Endodermal cell (in vitro differentiated cells): ENCODE measurements around the gene NHERF1. TPM values are rescaled to one million over a fixed set of nuclear protein-coding genes. Genes with fewer than 3 reads are reported as not detected.

ENCODE experiments used
- DNase-seq: peaks from one replicate; pipeline ENCODE4 v3.0.0-alpha.2; 2017
- H3K27ac ChIP-seq: 2 replicates; pipeline ENCODE4 v1.5.1; 2013; ENCODE audit warnings: mild to moderate bottlenecking, low read depth, low read length, moderate library complexity
- H3K27me3 ChIP-seq: 2 replicates; pipeline ENCODE4 v1.6.1; 2013; ENCODE audit warnings: mild to moderate bottlenecking, low read length, moderate library complexity; ENCODE audit not compliant: insufficient read depth, control insufficient read depth, poor library complexity, severe bottlenecking
- H3K36me3 ChIP-seq: 2 replicates; pipeline ENCODE4 v1.7.0; 2013; ENCODE audit warnings: mild to moderate bottlenecking, low read length, moderate library complexity; ENCODE audit not compliant: control insufficient read depth, insufficient read depth
- H3K4me1 ChIP-seq: one replicate; pipeline ENCODE4 v1.7.0; 2013; ENCODE audit warnings: low read length; ENCODE audit not compliant: control insufficient read depth, insufficient read depth
- H3K4me3 ChIP-seq: 2 replicates; pipeline ENCODE4 v1.5.1; 2013; ENCODE audit warnings: mild to moderate bottlenecking, low read length, moderate library complexity
- H3K9ac ChIP-seq: 2 replicates; pipeline ENCODE4 v1.6.1; 2013; ENCODE audit warnings: mild to moderate bottlenecking, low read length, moderate library complexity; ENCODE audit not compliant: poor library complexity, severe bottlenecking; ENCODE audit errors: extremely low read depth
- H3K9me3 ChIP-seq: 2 replicates; pipeline ENCODE4 v1.6.1; 2013; ENCODE audit warnings: mild to moderate bottlenecking, low read length, moderate library complexity; ENCODE audit not compliant: control insufficient read depth
- H3K27ac Mint-ChIP-seq: 2 replicates; pipeline ENCODE4 v1.8.0; 2020; ENCODE audit warnings: mixed read lengths
- H3K27me3 Mint-ChIP-seq: 2 replicates; pipeline ENCODE4 v1.8.0; 2021; ENCODE audit warnings: mild to moderate bottlenecking, mixed read lengths; ENCODE audit not compliant: insufficient read depth
- H3K36me3 Mint-ChIP-seq: 2 replicates; pipeline ENCODE4 v1.8.0; 2020; ENCODE audit warnings: low read depth, mixed read lengths
- H3K4me1 Mint-ChIP-seq: 2 replicates; pipeline ENCODE4 v1.8.0; 2020; ENCODE audit warnings: mixed read lengths
- H3K4me3 Mint-ChIP-seq: 2 replicates; pipeline ENCODE4 v1.8.0; 2020; ENCODE audit warnings: mild to moderate bottlenecking, moderate library complexity, mixed read lengths
- H3K9me3 Mint-ChIP-seq: 2 replicates; pipeline ENCODE4 v1.8.0; 2020; ENCODE audit warnings: mild to moderate bottlenecking, mixed read lengths
- CTCF ChIP-seq: fragments of 200-600 bp; sonication (generic); conservative IDR thresholded peaks from 2 replicates; pipeline ENCODE4 v1.5.0; 2021; ENCODE audit warnings: antibody characterized with exemption, mild to moderate bottlenecking
- WGBS, 2 experiments: methylation state at CpG; one replicate each; pipeline versions ENCODE4 v1.1.5 to v1.1.7; 2013; ENCODE audit warnings: missing lambda C conversion rate in 2 of 2, mixed read lengths in 1 of 2; ENCODE audit not compliant: insufficient coverage in 1 of 2, insufficient read length in 1 of 2; 5-methylcytosine and 5-hydroxymethylcytosine counted together
- total RNA-seq, 2 donors: library from RNA; stranded (reverse); fragmentation: NEBNext Ultra II Directional in 1 of 2; extraction: Animal tissue kit (Norgen Biotek cat#: 25700) in 1 of 2; gene quantifications; 2 replicates in 1 of 2; 3 replicates in 1 of 2; pipeline ENCODE4 v1.2.1, GENCODE V29; 2021

The NHERF1 gene
- total RNA-seq, 2 donors from 2014 or later = 116 to 138 TPM

GRCh38 chr17:74728033-74728701 lies 20.3 kb upstream of the NHERF1 start:
- no peak overlapping the region for H3K27ac ChIP-seq
- H3K9me3 ChIP-seq = no peaks in the 10 kb centered on the region
- DNase-seq = no peak
- H3K27me3 Mint-ChIP-seq = no peaks in the 10 kb centered on the region
- H3K36me3 Mint-ChIP-seq = no peaks in the 10 kb centered on the region
- no peak overlapping the region for H3K4me3 ChIP-seq
- WGBS, 2 experiments = 71 to 90% methylated on average over 2 to 3 of the region's 3 CpGs
- H3K27ac Mint-ChIP-seq = no peak overlapping the region
- no peak overlapping the region for H3K4me3 Mint-ChIP-seq
- H3K4me1 ChIP-seq = no peaks in the 10 kb centered on the region
- H3K27me3 ChIP-seq = no peaks in the 10 kb centered on the region
- H3K9ac ChIP-seq = no peak overlapping the region
- no peaks in the 10 kb centered on the region for H3K4me1 Mint-ChIP-seq
- no peak for TF ChIP-seq CTCF
- no peaks in the 10 kb centered on the region for H3K9me3 Mint-ChIP-seq
- H3K36me3 ChIP-seq = no peaks in the 10 kb centered on the region

- DNase-seq = no peak
- Mint-ChIP-seq H3K36me3 (no peaks in the 10 kb centered on the region), H3K27ac (no peak overlapping the region), H3K9me3 (no peaks in the 10 kb centered on the region), H3K4me1 (no peaks in the 10 kb centered on the region), H3K4me3 (no peak overlapping the region), H3K27me3 (no peaks in the 10 kb centered on the region)
- Histone ChIP-seq H3K27me3 (no peaks in the 10 kb centered on the region), H3K4me3 (no peak overlapping the region), H3K4me1 (no peaks in the 10 kb centered on the region), H3K27ac (no peak overlapping the region), H3K36me3 (no peaks in the 10 kb centered on the region), H3K9ac (no peak overlapping the region), H3K9me3 (no peaks in the 10 kb centered on the region)
- 80 to 86% methylated on average over 1 to 3 of the region's 3 CpGs for WGBS, 2 experiments
- TF ChIP-seq CTCF = no peak
Observed at GRCh38 chr17:74728702-74729075, 19.7 kb upstream of the NHERF1 start.

- no peaks in the 10 kb centered on the region for H3K36me3 Mint-ChIP-seq
- H3K9me3 ChIP-seq = no peaks in the 10 kb centered on the region
- no peak overlapping the region for H3K27ac ChIP-seq
- H3K4me1 ChIP-seq = no peaks in the 10 kb centered on the region
- no peaks in the 10 kb centered on the region for H3K9me3 Mint-ChIP-seq
- H3K4me1 Mint-ChIP-seq = no peaks in the 10 kb centered on the region
- no peak for TF ChIP-seq CTCF
- H3K36me3 ChIP-seq = no peaks in the 10 kb centered on the region
- no peak for DNase-seq
- H3K4me3 Mint-ChIP-seq = no peak overlapping the region
- H3K27ac Mint-ChIP-seq = no peak overlapping the region
- no peak overlapping the region for H3K4me3 ChIP-seq
- no peak overlapping the region for H3K9ac ChIP-seq
- WGBS, 2 experiments = 90 to 91% methylated on average over 3 to 5 of the region's 5 CpGs
- no peaks in the 10 kb centered on the region for H3K27me3 Mint-ChIP-seq
- H3K27me3 ChIP-seq = no peaks in the 10 kb centered on the region
Observed at GRCh38 chr17:74729368-74729767, 19.1 kb upstream of the NHERF1 start.
